HCT116 (cell line): ENCODE data around the gene E2F6. TPM values are rescaled to one million over a fixed set of nuclear protein-coding genes. Genes with fewer than 3 reads are reported as not detected.

Experiments used
- ATAC-seq: fragments of 200-7000 bp; cut with Tn5 transposase; 2 replicates; pipeline ENCODE4 v1.9.1; 2020; ENCODE audit warnings: mild to moderate bottlenecking, moderate library complexity
- BruUV-seq: library from RNA; stranded (reverse); fragments of 400-500 nt; replicated peaks from 2 replicates; lab custom pipeline; 2021; lab: Mats Ljungman, UMichigan
- CTCF ChIA-PET: fragments of 300-600 bp; sonication (Branson Sonifier 250); formaldehyde crosslinking; loops from one replicate; lab custom pipeline; 2021; ENCODE audit warnings: antibody characterized with exemption; lab: Charles Lee
- POLR2A ChIA-PET: fragments of 300-600, 350-600 bp; sonication (Branson Sonifier 250); formaldehyde crosslinking; loops from one replicate; lab custom pipeline; 2021; ENCODE audit warnings: antibody characterized with exemption; lab: Charles Lee
- RAD21 ChIA-PET, 2 experiments: fragments of 300-600 bp; sonication (Branson Sonifier 250); formaldehyde crosslinking; loops; one replicate each; lab custom pipeline; 2023; ENCODE audit warnings: low total read pairs in 2 of 2; ENCODE audit not compliant: uncharacterized antibody in 2 of 2, unreplicated experiment in 2 of 2, low non-redundant PET in 1 of 2; lab: Charles Lee
- DNase-seq: peaks from one replicate; pipeline ENCODE4 v3.0.0-alpha.2; 2010; ENCODE audit warnings: low read depth, low spot score
- H2AFZ ChIP-seq: fragments of 200-600 bp; shearing (Covaris generic), sonication (generic); 2 replicates; pipeline ENCODE4 v1.6.1; 2017; ENCODE audit warnings: low read depth, mixed run types, mixed read lengths, antibody characterized with exemption, low read length; ENCODE audit not compliant: poor library complexity, severe bottlenecking
- H3K27ac ChIP-seq: 2 replicates; pipeline ENCODE4 v1.5.1; 2012; ENCODE audit warnings: low read depth, low read length
- H3K27me3 ChIP-seq: fragments of 200-600 bp; sonication (generic); 2 replicates; pipeline ENCODE4 v1.6.1; 2016; ENCODE audit warnings: mixed run types, low read length, mixed read lengths; ENCODE audit not compliant: insufficient read depth
- H3K36me3 ChIP-seq, 2 experiments: fragments of 200-500 bp in 1 of 2; fragments of 200-600 bp in 1 of 2; sonication (Bioruptor generic) in 1 of 2; sonication (generic) in 1 of 2; 2 replicates each; pipeline versions ENCODE4 v1.5.1 to v1.6.1; 2014 to 2016; ENCODE audit warnings: low read length in 2 of 2, inconsistent platforms in 1 of 2, mixed read lengths in 1 of 2, mixed run types in 1 of 2; ENCODE audit not compliant: insufficient read depth in 2 of 2, control insufficient read depth in 1 of 2
- H3K4me1 ChIP-seq, 2 experiments: fragments of 200-600 bp in 1 of 2; sonication (generic) in 1 of 2; 2 replicates each; pipeline versions ENCODE4 v1.5.1 to v1.6.1; 2012 to 2017; ENCODE audit warnings: low read length in 2 of 2, inconsistent platforms in 1 of 2, mild to moderate bottlenecking in 1 of 2, mixed read lengths in 1 of 2, mixed run types in 1 of 2, moderate library complexity in 1 of 2; ENCODE audit not compliant: insufficient read depth in 2 of 2, control insufficient read depth in 1 of 2
- H3K4me2 ChIP-seq: fragments of 200-600 bp; sonication (generic); 2 replicates; pipeline ENCODE4 v1.6.1; 2017; ENCODE audit warnings: mixed run types, low read length, mixed read lengths
- H3K4me3 ChIP-seq, 2 experiments: fragments of 200-600 bp in 1 of 2; sonication (generic) in 1 of 2; replicated peaks in 1 of 2; 2 replicates each; pipeline ENCODE4 v1.5.1; 2011 to 2016; ENCODE audit warnings: low read length in 2 of 2, control low read depth in 1 of 2, low read depth in 1 of 2, mild to moderate bottlenecking in 1 of 2, mixed read lengths in 1 of 2, mixed run types in 1 of 2
- H3K79me2 ChIP-seq: fragments of 200-600 bp; sonication (generic); 2 replicates; pipeline ENCODE4 v1.6.1; 2017; ENCODE audit warnings: mild to moderate bottlenecking, mixed run types, low read length, moderate library complexity, mixed read lengths; ENCODE audit not compliant: insufficient read depth
- H3K9ac ChIP-seq: fragments of 200-600 bp; sonication (generic); 2 replicates; pipeline ENCODE4 v1.6.1; 2016; ENCODE audit warnings: low read length, mixed read lengths
- H3K9me2 ChIP-seq: fragments of 200-600 bp; sonication (generic), shearing (Covaris generic); 2 replicates; pipeline ENCODE4 v1.6.1; 2017; ENCODE audit warnings: mixed run types, mild to moderate bottlenecking, moderate library complexity; ENCODE audit not compliant: insufficient read depth
- H3K9me3 ChIP-seq, 2 experiments: fragments of 200-500 bp in 1 of 2; fragments of 200-600 bp in 1 of 2; sonication (Bioruptor generic) in 1 of 2; sonication (generic) in 1 of 2; 2 replicates each; pipeline ENCODE4 v1.6.1; 2014 to 2017; ENCODE audit warnings: low read length in 2 of 2, mixed read lengths in 2 of 2, inconsistent platforms in 1 of 2, low read depth in 1 of 2, mild to moderate bottlenecking in 1 of 2, mixed run types in 1 of 2, moderate library complexity in 1 of 2; ENCODE audit not compliant: control insufficient read depth in 1 of 2, insufficient read depth in 1 of 2
- H4K20me1 ChIP-seq: fragments of 200-600 bp; sonication (generic), shearing (Covaris generic); 2 replicates; pipeline ENCODE4 v1.6.1; 2017; ENCODE audit warnings: mixed run types, mild to moderate bottlenecking, moderate library complexity; ENCODE audit not compliant: insufficient read depth
- ATF3 ChIP-seq: IDR thresholded peaks from 2 replicates; pipeline ENCODE4 v1.6.1; 2012
- CTCF ChIP-seq, 3 experiments: fragments of 200-600 bp in 1 of 3; sonication (generic) in 1 of 3; IDR thresholded peaks in 2 of 3; conservative IDR thresholded peaks in 1 of 3; 2 replicates each; pipeline ENCODE4 v1.5.1; 2012 to 2017; ENCODE audit warnings: low read depth in 2 of 3, low read length in 2 of 3, antibody characterized with exemption in 1 of 3, borderline replicate concordance in 1 of 3, control low read depth in 1 of 3, mild to moderate bottlenecking in 1 of 3, mixed read lengths in 1 of 3, mixed run types in 1 of 3, moderate library complexity in 1 of 3; ENCODE audit not compliant: insufficient read depth in 1 of 3
- EZH2 ChIP-seq: fragments of 200-600 bp; sonication (generic); IDR thresholded peaks from 2 replicates; pipeline ENCODE4 v1.6.1; 2017; ENCODE audit warnings: antibody characterized with exemption, mixed run types
- EZH2phosphoT487 ChIP-seq: fragments of 200-600 bp; IDR thresholded peaks from 2 replicates; pipeline ENCODE4 v1.6.1; 2018; ENCODE audit warnings: antibody characterized with exemption, borderline replicate concordance
- POLR2AphosphoS5 ChIP-seq: IDR thresholded peaks from 2 replicates; pipeline ENCODE4 v1.6.1; 2011; ENCODE audit warnings: mild to moderate bottlenecking, low read depth, low read length, moderate library complexity
- RAD21 ChIP-seq: IDR thresholded peaks from 2 replicates; pipeline ENCODE4 v1.6.1; 2012; ENCODE audit warnings: low read depth, mild to moderate bottlenecking
- REST ChIP-seq: IDR thresholded peaks from 2 replicates; pipeline ENCODE4 v1.6.1; 2012; ENCODE audit warnings: low read depth
- SIN3A ChIP-seq: IDR thresholded peaks from 2 replicates; pipeline ENCODE4 v1.6.1; 2012; ENCODE audit warnings: low read depth
- SP1 ChIP-seq: IDR thresholded peaks from 2 replicates; pipeline ENCODE4 v1.6.1; 2012; ENCODE audit warnings: low read depth
- SRF ChIP-seq: IDR thresholded peaks from 2 replicates; pipeline ENCODE4 v1.6.1; 2012; ENCODE audit warnings: low read depth
- TCF7L2 ChIP-seq: IDR thresholded peaks from 2 replicates; pipeline ENCODE4 v1.7.0; 2011; ENCODE audit warnings: borderline replicate concordance, inconsistent platforms; ENCODE audit not compliant: insufficient read depth, insufficient read length; ENCODE audit errors: extremely low read depth
- ZNF274 ChIP-seq: fragments of 200-500 bp; sonication (Bioruptor generic); IDR thresholded peaks from 2 replicates; pipeline ENCODE4 v1.6.1; 2014; ENCODE audit warnings: mild to moderate bottlenecking, low read depth, low read length, inconsistent platforms
- intact Hi-C: fragments of 100-400 bp; cut with micrococcal nuclease; formaldehyde crosslinking; loops from 2 replicates; pipeline ENCODE4 v1.10.0; 2022
- total RNA-seq: library from RNA; stranded (reverse); gene quantifications from one replicate; pipeline ENCODE4 v1.2.1, GENCODE V29; 2021; ENCODE audit not compliant: unreplicated experiment

The E2F6 gene
- total RNA-seq, 1 experiment from 2014 or later = 22.8 TPM

GRCh38 chr2:11408959-11409571 is 56.9 kb downstream of the E2F6 start:
- intact Hi-C loops = no loop called here
- Histone ChIP-seq H3K27ac (no peak overlapping the region), H3K36me3 (no peaks in the 10 kb centered on the region), H4K20me1 (no peaks in the 10 kb centered on the region), H3K9me3 (no peaks in the 10 kb centered on the region), H3K4me2 (no peak overlapping the region)
- CTCF ChIA-PET = interaction anchor here (1.7 kb wide), 1 partner anchor 277 kb away, joined by 3 read pairs; no protein-coding TSS in a partner anchor
- no peak for TF ChIP-seq TCF7L2
- TF ChIP-seq ZNF274 = no peak
- TF ChIP-seq SRF = no peak
- no peak for TF ChIP-seq POLR2AphosphoS5
- TF ChIP-seq CTCF (IDR thresholded peaks at IDR 0.05 in 2 of 3, conservative IDR thresholded peaks at IDR 0.05 in 1 of 3; ENCODE audit: borderline replicate concordance in 1 of 3, insufficient read depth in 1 of 3, low read depth in 2 of 3, low read length in 2 of 3) = no peak
- no peak for TF ChIP-seq ATF3
- TF ChIP-seq EZH2 = no peak
- no peak for TF ChIP-seq RAD21
- no peak for TF ChIP-seq REST
- TF ChIP-seq EZH2phosphoT487 = no peak
- no peak for TF ChIP-seq SP1
- TF ChIP-seq SIN3A = no peak
- TF ChIP-seq, all 23 proteins: peak for 0
- ATAC-seq = no peak
- no peak overlapping the region for H3K4me3 ChIP-seq
- DNase-seq = no peak
- ChIA-PET RAD21 (no interaction called here), POLR2A (no interaction called here)
- no peak overlapping the region for H2AFZ ChIP-seq
- H3K4me1 ChIP-seq = peaks cover 3 to 25% of the 10 kb centered on the region in 2 experiments; a peak in 2 of 4 replicates
- H3K9me2 ChIP-seq = no peaks in the 10 kb centered on the region
- H3K79me2 ChIP-seq = no peaks in the 10 kb centered on the region
- H3K9ac ChIP-seq = no peak overlapping the region
- H3K27me3 ChIP-seq = no peaks in the 10 kb centered on the region
- no TSS peak for BruUV-seq
